Esophagus squamous epithelium (tissue), 4 donors: Measurements from ENCODE around the gene SLCO2B1.

ENCODE experiments used
- CTCF ChIP-seq, 6 experiments: fragments of 450-650 bp in 4 of 6; fragments of 200-600 bp in 2 of 6; sonication (generic) in 2 of 6; IDR thresholded peaks; one replicate each; pipeline ENCODE4 v1.5.1; 2016 to 2019; ENCODE audit warnings: antibody characterized with exemption in 6 of 6, mild to moderate bottlenecking in 4 of 6, moderate library complexity in 4 of 6
- POLR2A ChIP-seq, 4 donors: fragments of 450-650 bp; IDR thresholded peaks; one replicate each; pipeline ENCODE4 v1.6.1; 2017; ENCODE audit warnings: antibody characterized with exemption in 4 of 4, mild to moderate bottlenecking in 4 of 4, moderate library complexity in 3 of 4

GRCh38 chr11:75135021-75135650 lies 15.8 kb upstream of the SLCO2B1 start:
- TF ChIP-seq CTCF (IDR thresholded peaks at IDR 0.05) (no peak), POLR2A (IDR thresholded peaks at IDR 0.05) (no peak)
